Measurements from ENCODE around the gene UBTD1.
"Not testable (repeated sequence)": the region's sequence is repeated elsewhere in the genome, so short reads cannot be mapped to it uniquely, and the experiment has no call there.

The UBTD1 gene

GRCh38 chr10:97498841-97499560 lies at the start of gene UBTD1:
Gene UBTD1 (plus strand): TSS chr10:97498924. CDS start chr10:97499204, 280 bp downstream.
- DNase-seq: peak; percentile 41

- DNase-seq: no peak
Measured at GRCh38 chr10:97450828-97451227, 47.9 kb upstream of the UBTD1 start.

- DNase-seq: no peak
Measured at GRCh38 chr10:97451605-97452004, 47.1 kb upstream of the UBTD1 start.

- no peak for DNase-seq
Measured at GRCh38 chr10:97452352-97452751, 46.4 kb upstream of the UBTD1 start.

GRCh38 chr10:97454330-97455036 lies 44.2 kb upstream of the UBTD1 start:
- DNase-seq: no peak

- DNase-seq: no peak
Measured at GRCh38 chr10:97456034-97456685, 42.6 kb upstream of the UBTD1 start.

GRCh38 chr10:97456686-97457065 lies 42.0 kb upstream of the UBTD1 start:
- DNase-seq: no peak

GRCh38 chr10:97459111-97459510 lies 39.6 kb upstream of the UBTD1 start:
- no peak for DNase-seq

GRCh38 chr10:97459933-97460332 lies 38.8 kb upstream of the UBTD1 start:
- DNase-seq: no peak

GRCh38 chr10:97462309-97462708 lies 36.4 kb upstream of the UBTD1 start:
- DNase-seq: no peak

GRCh38 chr10:97463363-97464132 lies 35.2 kb upstream of the UBTD1 start:
- DNase-seq: no peak

- DNase-seq: no peak
Measured at GRCh38 chr10:97464226-97464625, 34.5 kb upstream of the UBTD1 start.

- DNase-seq: no peak
Measured at GRCh38 chr10:97465982-97466381, 32.7 kb upstream of the UBTD1 start.

- peak; percentile 52 for DNase-seq
Measured at GRCh38 chr10:97466755-97467154, 32.0 kb upstream of the UBTD1 start.

- no peak for DNase-seq
Measured at GRCh38 chr10:97468162-97468561, 30.6 kb upstream of the UBTD1 start.

GRCh38 chr10:97468781-97469180 lies 29.9 kb upstream of the UBTD1 start:
- DNase-seq: not testable (repeated sequence)

GRCh38 chr10:97474918-97475317 lies 23.8 kb upstream of the UBTD1 start:
- DNase-seq: no peak

- DNase-seq: peak; percentile 25
Measured at GRCh38 chr10:97475936-97476594, 22.7 kb upstream of the UBTD1 start.

GRCh38 chr10:97479410-97479809 lies 19.3 kb upstream of the UBTD1 start:
- DNase-seq: peak; percentile 66

- DNase-seq: peak; percentile 90
Measured at GRCh38 chr10:97479939-97480338, 18.8 kb upstream of the UBTD1 start.

GRCh38 chr10:97481071-97481470 lies 17.7 kb upstream of the UBTD1 start:
- peak; percentile 26 for DNase-seq

GRCh38 chr10:97482381-97482780 lies 16.3 kb upstream of the UBTD1 start:
- no peak for DNase-seq

- DNase-seq: no peak
Measured at GRCh38 chr10:97483506-97483905, 15.2 kb upstream of the UBTD1 start.

Data from NCI-H226 (cell line).